SU-DHL-6 (cell line): ENCODE results near the gene WDR7.

ENCODE experiments used
- H2AFZ ChIP-seq: fragments of 200-600 bp; sonication (generic); 2 replicates; pipeline ENCODE4 v1.6.1; 2014; ENCODE audit warnings: low read depth, mild to moderate bottlenecking, moderate library complexity, mixed read lengths, antibody characterized with exemption, low read length; ENCODE audit not compliant: severe bottlenecking
- H3F3A ChIP-seq: fragments of 200-600 bp; shearing (Covaris generic); 2 replicates; pipeline ENCODE4 v1.6.0; 2016; ENCODE audit warnings: antibody characterized with exemption, mild to moderate bottlenecking; ENCODE audit not compliant: insufficient read depth
- H3K27ac ChIP-seq: fragments of 200-600 bp; sonication (generic); 2 replicates; pipeline ENCODE4 v1.5.1; 2016; ENCODE audit warnings: low read depth, mild to moderate bottlenecking, low read length, moderate library complexity, mixed read lengths
- H3K27me3 ChIP-seq: fragments of 200-600 bp; sonication (generic), shearing (Covaris generic); 2 replicates; pipeline ENCODE4 v1.6.0; 2014; ENCODE audit warnings: mild to moderate bottlenecking, low read length
- H3K36me3 ChIP-seq: fragments of 200-600 bp; sonication (generic); 2 replicates; pipeline ENCODE4 v1.6.1; 2014; ENCODE audit warnings: mild to moderate bottlenecking, low read length, mixed read lengths
- H3K4me2 ChIP-seq: fragments of 300-600, 200-600 bp; shearing (Covaris generic), sonication (generic); 2 replicates; pipeline ENCODE4 v1.6.0; 2014; ENCODE audit warnings: low read length, low read depth, mild to moderate bottlenecking; ENCODE audit not compliant: poor library complexity, severe bottlenecking
- H3K4me3 ChIP-seq: fragments of 200-600 bp; sonication (generic); 2 replicates; pipeline ENCODE4 v1.5.1; 2014; ENCODE audit warnings: antibody characterized with exemption, low read length, mild to moderate bottlenecking, mixed read lengths; ENCODE audit not compliant: insufficient read depth, poor library complexity, severe bottlenecking
- H3K79me2 ChIP-seq: fragments of 200-600 bp; sonication (generic); 2 replicates; pipeline ENCODE4 v1.6.1; 2014; ENCODE audit warnings: mild to moderate bottlenecking, low read length, moderate library complexity; ENCODE audit not compliant: insufficient read depth
- H3K9ac ChIP-seq: fragments of 200-600 bp; sonication (generic); 2 replicates; pipeline ENCODE4 v1.7.0; 2014; ENCODE audit warnings: mild to moderate bottlenecking, low read length
- H3K9me2 ChIP-seq: fragments of 200-600 bp; sonication (generic); replicated peaks from 2 replicates; pipeline ENCODE4 v1.6.1; 2014; ENCODE audit warnings: low read length; ENCODE audit not compliant: insufficient read depth
- H3K9me3 ChIP-seq: fragments of 200-600 bp; sonication (generic); 2 replicates; pipeline ENCODE4 v1.6.1; 2014; ENCODE audit warnings: low read length, mixed read lengths; ENCODE audit not compliant: insufficient read depth
- H4K20me1 ChIP-seq: fragments of 200-600 bp; sonication (generic); 2 replicates; pipeline ENCODE4 v1.6.1; 2014; ENCODE audit warnings: low read depth, mild to moderate bottlenecking, antibody characterized with exemption, low read length, moderate library complexity, mixed read lengths
- CTCF ChIP-seq: fragments of 200-600 bp; sonication (generic); IDR thresholded peaks from one replicate; pipeline ENCODE4 v1.5.1; 2017; ENCODE audit warnings: antibody characterized with exemption, mild to moderate bottlenecking, low read length, moderate library complexity; ENCODE audit not compliant: insufficient read depth, poor library complexity, severe bottlenecking
- EZH2phosphoT487 ChIP-seq: fragments of 200-600 bp; sonication (generic), shearing (Covaris generic); conservative IDR thresholded peaks from 2 replicates; pipeline ENCODE4 v1.6.1; 2018; ENCODE audit warnings: mild to moderate bottlenecking, antibody characterized with exemption, low read length, moderate library complexity, mixed read lengths

Gene WDR7

GRCh38 chr18:56770873-56771272, 119.7 kb downstream of the WDR7 start:
- no peak overlapping the region for H3K4me2 ChIP-seq
- TF ChIP-seq CTCF (no peak), EZH2phosphoT487 (no peak)
- no peaks in the 10 kb centered on the region for H3K79me2 ChIP-seq
- H3K27me3 ChIP-seq: no peaks in the 10 kb centered on the region
- no peaks in the 10 kb centered on the region for H3K36me3 ChIP-seq
- no peaks in the 10 kb centered on the region for H3K9me2 ChIP-seq
- no peak overlapping the region for H2AFZ ChIP-seq
- no peaks in the 10 kb centered on the region for H4K20me1 ChIP-seq
- no peaks in the 10 kb centered on the region for H3F3A ChIP-seq
- no peak overlapping the region for H3K27ac ChIP-seq
- no peak overlapping the region for H3K4me3 ChIP-seq
- no peaks in the 10 kb centered on the region for H3K9me3 ChIP-seq
- H3K9ac ChIP-seq: no peak overlapping the region

GRCh38 chr18:56775701-56776100, 124.5 kb downstream of the WDR7 start:
- Histone ChIP-seq H3K4me2 (no peak overlapping the region), H3K9me3 (no peaks in the 10 kb centered on the region), H3K4me3 (no peak overlapping the region), H3K27me3 (no peaks in the 10 kb centered on the region), H3K36me3 (no peaks in the 10 kb centered on the region), H4K20me1 (no peaks in the 10 kb centered on the region), H3K9ac (no peak overlapping the region), H3K79me2 (no peaks in the 10 kb centered on the region), H3K27ac (no peak overlapping the region), H3F3A (no peaks in the 10 kb centered on the region), H3K9me2 (no peaks in the 10 kb centered on the region), H2AFZ (no peak overlapping the region)
- TF ChIP-seq EZH2phosphoT487 (no peak), CTCF (no peak)

GRCh38 chr18:56787390-56787789, 136.2 kb downstream of the WDR7 start:
- no peak overlapping the region for H3K4me2 ChIP-seq
- no peaks in the 10 kb centered on the region for H3K79me2 ChIP-seq
- H3F3A ChIP-seq: no peaks in the 10 kb centered on the region
- H3K4me3 ChIP-seq: no peak overlapping the region
- H3K27me3 ChIP-seq: no peaks in the 10 kb centered on the region
- no peaks in the 10 kb centered on the region for H3K9me2 ChIP-seq
- no peaks in the 10 kb centered on the region for H3K9me3 ChIP-seq
- no peak overlapping the region for H3K9ac ChIP-seq
- H3K36me3 ChIP-seq: 0 out of 2 replicates have a peak, but pooled peaks cover 3% of the 10 kb centered on the region
- H3K27ac ChIP-seq: no peak overlapping the region
- no peaks in the 10 kb centered on the region for H4K20me1 ChIP-seq
- H2AFZ ChIP-seq: no peak overlapping the region
- no peak for TF ChIP-seq EZH2phosphoT487
- TF ChIP-seq CTCF: no peak
